ENCODE measurements around the gene NR6A1.

The NR6A1 gene

GRCh38 chr9:124674651-124675050, 96.5 kb downstream of the NR6A1 start:
- no peak overlapping the region for H3K9ac ChIP-seq (ENCODE audit: low read depth, low read length, poor library complexity, severe bottlenecking)
- H3K27me3 ChIP-seq (ENCODE audit: insufficient read depth, low read length, poor library complexity, severe bottlenecking), result no peaks in the 10 kb centered on the region
- H3K79me2 ChIP-seq (ENCODE audit: insufficient read depth, low read length), result peaks cover 74% of the 10 kb centered on the region
- peaks cover 65% of the 10 kb centered on the region for H4K20me1 ChIP-seq (ENCODE audit: insufficient read depth, low read length, poor library complexity, severe bottlenecking)
- 0 out of 2 replicates have a peak, but pooled peaks cover 8% of the 10 kb centered on the region for H3F3A ChIP-seq (ENCODE audit: low read depth)
- no peak for TF ChIP-seq EZH2phosphoT487 (IDR thresholded peaks at IDR 0.05; ENCODE audit: borderline replicate concordance)
- TF ChIP-seq, protein P1, sequence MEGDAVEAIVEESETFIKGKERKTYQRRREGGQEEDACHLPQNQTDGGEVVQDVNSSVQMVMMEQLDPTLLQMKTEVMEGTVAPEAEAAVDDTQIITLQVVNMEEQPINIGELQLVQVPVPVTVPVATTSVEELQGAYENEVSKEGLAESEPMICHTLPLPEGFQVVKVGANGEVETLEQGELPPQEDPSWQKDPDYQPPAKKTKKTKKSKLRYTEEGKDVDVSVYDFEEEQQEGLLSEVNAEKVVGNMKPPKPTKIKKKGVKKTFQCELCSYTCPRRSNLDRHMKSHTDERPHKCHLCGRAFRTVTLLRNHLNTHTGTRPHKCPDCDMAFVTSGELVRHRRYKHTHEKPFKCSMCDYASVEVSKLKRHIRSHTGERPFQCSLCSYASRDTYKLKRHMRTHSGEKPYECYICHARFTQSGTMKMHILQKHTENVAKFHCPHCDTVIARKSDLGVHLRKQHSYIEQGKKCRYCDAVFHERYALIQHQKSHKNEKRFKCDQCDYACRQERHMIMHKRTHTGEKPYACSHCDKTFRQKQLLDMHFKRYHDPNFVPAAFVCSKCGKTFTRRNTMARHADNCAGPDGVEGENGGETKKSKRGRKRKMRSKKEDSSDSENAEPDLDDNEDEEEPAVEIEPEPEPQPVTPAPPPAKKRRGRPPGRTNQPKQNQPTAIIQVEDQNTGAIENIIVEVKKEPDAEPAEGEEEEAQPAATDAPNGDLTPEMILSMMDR (conservative IDR thresholded peaks at IDR 0.05; ENCODE audit: low read length), result no peak
- no peaks in the 10 kb centered on the region; the same call in 1 of the 2 replicates for H3K36me3 ChIP-seq (ENCODE audit: insufficient read depth, low read length)
- no peak overlapping the region for H3K4me3 ChIP-seq (ENCODE audit: low read length, poor library complexity, severe bottlenecking)
- peaks cover 36% of the 10 kb centered on the region for H3K4me1 ChIP-seq (ENCODE audit: insufficient read depth, low read length, poor library complexity, severe bottlenecking)
- H3K9me2 ChIP-seq (replicated peaks; ENCODE audit: low read depth, low read length), result no peaks in the 10 kb centered on the region
- no peak overlapping the region for H3K4me2 ChIP-seq (ENCODE audit: low read depth, low read length, poor library complexity, severe bottlenecking)
- no peak overlapping the region for H2AFZ ChIP-seq (ENCODE audit: low read length)
- no peaks in the 10 kb centered on the region for H3K9me3 ChIP-seq (ENCODE audit: insufficient read depth, low read depth, low read length)

DNA sequence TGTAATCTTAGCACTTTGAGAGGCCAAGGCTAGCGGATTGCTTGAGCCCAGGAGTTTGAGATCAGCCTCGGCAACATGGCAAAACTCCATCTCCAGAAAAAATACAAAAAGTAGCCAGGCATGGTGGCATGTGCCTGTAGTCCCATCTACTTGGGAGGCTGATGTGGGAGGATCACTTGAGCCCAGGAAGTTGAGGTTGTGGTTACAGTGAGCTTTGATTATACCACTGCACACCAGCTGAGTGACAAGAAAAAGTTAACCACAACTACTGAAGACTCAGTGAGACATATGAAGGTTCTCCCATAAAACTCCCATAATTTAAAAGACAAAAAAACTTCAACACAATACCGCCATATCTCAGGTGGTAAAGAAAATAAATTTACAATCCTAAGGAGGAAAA, 98.0 kb downstream of the NR6A1 start:
- peaks cover 83% of the 10 kb centered on the region for H3K79me2 ChIP-seq (ENCODE audit: insufficient read depth, low read length)

GRCh38 chr9:124671861-124672260, 99.2 kb downstream of the NR6A1 start:
- H2AFZ ChIP-seq (ENCODE audit: low read length), result no peak overlapping the region
- no peak for TF ChIP-seq EZH2phosphoT487 (IDR thresholded peaks at IDR 0.05; ENCODE audit: borderline replicate concordance)
- peaks cover 45% of the 10 kb centered on the region for H3K4me1 ChIP-seq (ENCODE audit: insufficient read depth, low read length, poor library complexity, severe bottlenecking)
- no peaks in the 10 kb centered on the region for H3K27me3 ChIP-seq (ENCODE audit: insufficient read depth, low read length, poor library complexity, severe bottlenecking)
- 0 out of 2 replicates have a peak, but pooled peaks cover 8% of the 10 kb centered on the region for H3F3A ChIP-seq (ENCODE audit: low read depth)
- H3K4me2 ChIP-seq (ENCODE audit: low read depth, low read length, poor library complexity, severe bottlenecking), result no peak overlapping the region
- H3K4me3 ChIP-seq (ENCODE audit: low read length, poor library complexity, severe bottlenecking), result no peak overlapping the region
- H3K36me3 ChIP-seq (ENCODE audit: insufficient read depth, low read length), result no peaks in the 10 kb centered on the region; the same call in 1 of the 2 replicates
- no peaks in the 10 kb centered on the region for H3K9me2 ChIP-seq (replicated peaks; ENCODE audit: low read depth, low read length)
- H3K9me3 ChIP-seq (ENCODE audit: insufficient read depth, low read depth, low read length), result no peaks in the 10 kb centered on the region
- peaks cover 83% of the 10 kb centered on the region for H4K20me1 ChIP-seq (ENCODE audit: insufficient read depth, low read length, poor library complexity, severe bottlenecking)
- H3K9ac ChIP-seq (ENCODE audit: low read depth, low read length, poor library complexity, severe bottlenecking), result no peak overlapping the region
- peaks cover 83% of the 10 kb centered on the region for H3K79me2 ChIP-seq (ENCODE audit: insufficient read depth, low read length)

More for the DNA sequence above, 98.0 kb downstream of the NR6A1 start:
- H2AFZ ChIP-seq (ENCODE audit: low read length), result no peak overlapping the region
- no peaks in the 10 kb centered on the region for H3K27me3 ChIP-seq (ENCODE audit: insufficient read depth, low read length, poor library complexity, severe bottlenecking)
- H3F3A ChIP-seq (ENCODE audit: low read depth), result 0 out of 2 replicates have a peak, but pooled peaks cover 8% of the 10 kb centered on the region
- TF ChIP-seq EZH2phosphoT487 (IDR thresholded peaks at IDR 0.05; ENCODE audit: borderline replicate concordance), result no peak
- TF ChIP-seq, protein P1 (conservative IDR thresholded peaks at IDR 0.05; ENCODE audit: low read length), result no peak
- H3K4me2 ChIP-seq (ENCODE audit: low read depth, low read length, poor library complexity, severe bottlenecking), result no peak overlapping the region
- H3K4me3 ChIP-seq (ENCODE audit: low read length, poor library complexity, severe bottlenecking), result no peak overlapping the region
- no peaks in the 10 kb centered on the region for H3K9me2 ChIP-seq (replicated peaks; ENCODE audit: low read depth, low read length)
- H4K20me1 ChIP-seq (ENCODE audit: insufficient read depth, low read length, poor library complexity, severe bottlenecking), result peaks cover 79% of the 10 kb centered on the region
- no peak overlapping the region for H3K9ac ChIP-seq (ENCODE audit: low read depth, low read length, poor library complexity, severe bottlenecking)
- no peaks in the 10 kb centered on the region for H3K9me3 ChIP-seq (ENCODE audit: insufficient read depth, low read depth, low read length)
- peaks cover 36% of the 10 kb centered on the region for H3K4me1 ChIP-seq (ENCODE audit: insufficient read depth, low read length, poor library complexity, severe bottlenecking)
- H3K36me3 ChIP-seq (ENCODE audit: insufficient read depth, low read length), result no peaks in the 10 kb centered on the region; the same call in 1 of the 2 replicates

- H3K9me2 ChIP-seq (replicated peaks; ENCODE audit: low read depth, low read length), result no peaks in the 10 kb centered on the region
- no peaks in the 10 kb centered on the region for H3K9me3 ChIP-seq (ENCODE audit: insufficient read depth, low read depth, low read length)
- H3K27me3 ChIP-seq (ENCODE audit: insufficient read depth, low read length, poor library complexity, severe bottlenecking), result no peaks in the 10 kb centered on the region
- no peak overlapping the region for H3K4me3 ChIP-seq (ENCODE audit: low read length, poor library complexity, severe bottlenecking)
- H3K9ac ChIP-seq (ENCODE audit: low read depth, low read length, poor library complexity, severe bottlenecking), result no peak overlapping the region
- peaks cover 5% of the 10 kb centered on the region; the same call in 1 of the 2 replicates for H3F3A ChIP-seq (ENCODE audit: low read depth)
- H3K36me3 ChIP-seq (ENCODE audit: insufficient read depth, low read length), result no peaks in the 10 kb centered on the region
- H3K79me2 ChIP-seq (ENCODE audit: insufficient read depth, low read length), result peaks cover 92% of the 10 kb centered on the region
- H4K20me1 ChIP-seq (ENCODE audit: insufficient read depth, low read length, poor library complexity, severe bottlenecking), result peaks cover 93% of the 10 kb centered on the region
- no peak overlapping the region for H2AFZ ChIP-seq (ENCODE audit: low read length)
- no peak for TF ChIP-seq EZH2phosphoT487 (IDR thresholded peaks at IDR 0.05; ENCODE audit: borderline replicate concordance)
- TF ChIP-seq, protein P1 (conservative IDR thresholded peaks at IDR 0.05; ENCODE audit: low read length), result no peak
- peaks cover 63% of the 10 kb centered on the region for H3K4me1 ChIP-seq (ENCODE audit: insufficient read depth, low read length, poor library complexity, severe bottlenecking)
- peak overlapping the region; percentile 71 for H3K4me2 ChIP-seq (ENCODE audit: low read depth, low read length, poor library complexity, severe bottlenecking)
These were observed 104.5 kb downstream of the NR6A1 start for GRCh38 chr9:124666642-124667041.

All from Loucy (cell line).